Tibial nerve (tissue), 4 donors: Measurements from ENCODE around the gene HLCS. TPM values are rescaled to one million over a fixed set of nuclear protein-coding genes. Genes with fewer than 3 reads are reported as not detected.
A peak's percentile ranks its signal among the peaks of the same experiment; 100 is the strongest.

Experiments
- DNase-seq, 2 donors: peaks; one replicate each; pipeline ENCODE4 v3.0.0-alpha.2; 2019; ENCODE audit warnings: low spot score in 2 of 2
- H3K27ac ChIP-seq, 4 donors: fragments of 200-600 bp; sonication (generic) in 3 of 4; one replicate each; pipeline ENCODE4 v1.5.1; 2017 to 2019; ENCODE audit warnings: mild to moderate bottlenecking in 1 of 4
- H3K27me3 ChIP-seq, 2 donors: fragments of 200-600 bp; sonication (generic) in 1 of 2; one replicate each; pipeline versions ENCODE4 v1.5.1 to v1.6.0; 2017 to 2019
- H3K36me3 ChIP-seq, 3 donors: fragments of 200-600 bp; sonication (generic); one replicate each; pipeline ENCODE4 v1.5.1; 2018 to 2019
- H3K4me1 ChIP-seq, 4 donors: fragments of 200-600 bp; sonication (generic) in 3 of 4; one replicate each; pipeline ENCODE4 v1.5.1; 2017 to 2019
- H3K4me3 ChIP-seq, 4 donors: fragments of 200-600 bp; sonication (generic) in 3 of 4; one replicate each; pipeline ENCODE4 v1.5.1; 2017 to 2019; ENCODE audit warnings: mild to moderate bottlenecking in 1 of 4, moderate library complexity in 1 of 4
- H3K9me3 ChIP-seq, 4 donors: fragments of 200-600 bp; sonication (generic) in 3 of 4; one replicate each; pipeline ENCODE4 v1.5.1; 2017 to 2019
- CTCF ChIP-seq, 5 experiments: fragments of 200-600 bp in 3 of 5; fragments of 450-650 bp in 2 of 5; sonication (generic) in 3 of 5; IDR thresholded peaks; one replicate each; pipeline ENCODE4 v1.5.1; 2016 to 2019; ENCODE audit warnings: antibody characterized with exemption in 5 of 5, mild to moderate bottlenecking in 3 of 5, moderate library complexity in 2 of 5
- EP300 ChIP-seq, 2 donors: sonication (generic); formaldehyde crosslinking; IDR thresholded peaks; one replicate each; pipeline ENCODE4 v1.6.1; 2017; ENCODE audit warnings: antibody characterized with exemption in 2 of 2, mild to moderate bottlenecking in 1 of 2
- POLR2A ChIP-seq, 2 donors: fragments of 450-650 bp; IDR thresholded peaks; one replicate each; pipeline ENCODE4 v1.6.1; 2017; ENCODE audit warnings: antibody characterized with exemption in 2 of 2, mild to moderate bottlenecking in 2 of 2, moderate library complexity in 2 of 2
- WGBS, 2 donors: methylation state at CpG; one replicate each; pipeline ENCODE4 v1.1.5; 2018; 5-methylcytosine and 5-hydroxymethylcytosine counted together
- total RNA-seq, 4 donors: library from RNA; depleted of rRNA; stranded (reverse); fragments of >200 nt; gene quantifications; one replicate each; pipeline ENCODE4 v1.1.0, GENCODE V29; 2016

HLCS gene
- total RNA-seq, 4 donors from 2014 or later = 14.4 to 19.0 (median 17.4) TPM

GRCh38 chr21:36765229-36765628, 201.2 kb downstream of the HLCS start:
- TF ChIP-seq CTCF (IDR thresholded peaks at IDR 0.05) (no peak), EP300 (IDR thresholded peaks at IDR 0.05) (no peak), POLR2A (IDR thresholded peaks at IDR 0.05) (no peak)
- peaks cover 0 to 14% (median 0%) of the 10 kb centered on the region in 3 donors for H3K36me3 ChIP-seq
- WGBS, 2 donors = 87 to 89% methylated on average over 4 of the region's 4 CpGs

GRCh38 chr21:36763305-36763704, 203.2 kb downstream of the HLCS start:
- no peak for DNase-seq
- TF ChIP-seq CTCF (IDR thresholded peaks at IDR 0.05) (no peak), EP300 (IDR thresholded peaks at IDR 0.05) (no peak), POLR2A (IDR thresholded peaks at IDR 0.05) (no peak)
- H3K27me3 ChIP-seq = no peaks in the 10 kb centered on the region
- H3K4me3 ChIP-seq = no peak overlapping the region
- H3K27ac ChIP-seq = no peak overlapping the region
- H3K36me3 ChIP-seq = peaks cover 0 to 27% (median 0%) of the 10 kb centered on the region in 3 donors
- H3K9me3 ChIP-seq = no peaks in the 10 kb centered on the region
- 92 to 95% methylated on average over 6 of the region's 6 CpGs for WGBS, 2 donors
- peaks cover 0 to 4% (median 0%) of the 10 kb centered on the region in 4 donors for H3K4me1 ChIP-seq

More at GRCh38 chr21:36765229-36765628, 201.2 kb downstream of the HLCS start:
- DNase-seq = no peak
- H3K27ac ChIP-seq = peak overlapping the region in 1 of 4 donors; percentile 81
- no peaks in the 10 kb centered on the region for H3K9me3 ChIP-seq
- H3K4me1 ChIP-seq = peaks cover 0 to 20% (median 5%) of the 10 kb centered on the region in 4 donors
- no peaks in the 10 kb centered on the region for H3K27me3 ChIP-seq
- H3K4me3 ChIP-seq = no peak overlapping the region

GRCh38 chr21:36762642-36763041, 203.8 kb downstream of the HLCS start:
- Histone ChIP-seq H3K27ac (no peak overlapping the region), H3K36me3 (peaks cover 0 to 27% (median 0%) of the 10 kb centered on the region in 3 donors), H3K9me3 (no peaks in the 10 kb centered on the region), H3K27me3 (no peaks in the 10 kb centered on the region), H3K4me3 (no peak overlapping the region), H3K4me1 (no peaks in the 10 kb centered on the region)
- TF ChIP-seq POLR2A (IDR thresholded peaks at IDR 0.05) = no peak
- TF ChIP-seq CTCF (IDR thresholded peaks at IDR 0.05) = no peak
- no peak for TF ChIP-seq EP300 (IDR thresholded peaks at IDR 0.05)
- no peak for DNase-seq
- WGBS, 2 donors = 68 to 76% methylated on average over 9 of the region's 9 CpGs

- H3K4me1 ChIP-seq = no peaks in the 10 kb centered on the region
- TF ChIP-seq EP300 (IDR thresholded peaks at IDR 0.05) (no peak), CTCF (IDR thresholded peaks at IDR 0.05) (no peak), POLR2A (IDR thresholded peaks at IDR 0.05) (no peak)
- H3K4me3 ChIP-seq = no peak overlapping the region
- no peaks in the 10 kb centered on the region for H3K9me3 ChIP-seq
- H3K27me3 ChIP-seq = no peaks in the 10 kb centered on the region
- H3K27ac ChIP-seq = no peak overlapping the region
- WGBS, 2 donors = 97 to 98% methylated on average over 11 of the region's 11 CpGs
- peaks cover 0 to 34% (median 0%) of the 10 kb centered on the region in 3 donors for H3K36me3 ChIP-seq
- DNase-seq = no peak
Measured at GRCh38 chr21:36761685-36762084, 204.8 kb downstream of the HLCS start.

GRCh38 chr21:36759348-36760083, 207.0 kb downstream of the HLCS start:
- H3K36me3 ChIP-seq = peaks cover 0 to 50% (median 0%) of the 10 kb centered on the region in 3 donors
- no peaks in the 10 kb centered on the region for H3K27me3 ChIP-seq
- H3K9me3 ChIP-seq = no peaks in the 10 kb centered on the region
- no peak overlapping the region for H3K4me3 ChIP-seq
- H3K27ac ChIP-seq = no peak overlapping the region
- DNase-seq = no peak
- WGBS, 2 donors = 82 to 84% methylated on average over 12 of the region's 12 CpGs
- no peaks in the 10 kb centered on the region for H3K4me1 ChIP-seq
- TF ChIP-seq CTCF (IDR thresholded peaks at IDR 0.05) = no peak
- no peak for TF ChIP-seq EP300 (IDR thresholded peaks at IDR 0.05)
- no peak for TF ChIP-seq POLR2A (IDR thresholded peaks at IDR 0.05)
